NCI-H460 (cell line): ENCODE data around the gene PAX4. TPM values are rescaled to one million over a fixed set of nuclear protein-coding genes. Genes with fewer than 3 reads are reported as not detected.
"Not testable (repeated sequence)": the region's sequence is repeated elsewhere in the genome, so short reads cannot be mapped to it uniquely, and the experiment has no call there.

Source experiments
- DNase-seq: peaks from one replicate; pipeline ENCODE4 v3.0.0-alpha.2; 2016; ENCODE audit warnings: low read depth; ENCODE audit errors: extremely low read depth
- total RNA-seq: library from RNA; depleted of rRNA; stranded (reverse); fragments of >200 nt; shearing (Covaris generic); gene quantifications from 2 replicates; pipeline ENCODE4 v1.2.3, GENCODE V29; 2014; rRNA removed

Gene PAX4
- total RNA-seq, 1 experiment from 2014 or later, result not detected

- DNase-seq, result peak; percentile 81
Observed at GRCh38 chr7:127588019-127588696, 29.8 kb downstream of the PAX4 start, which contains the start of gene ARF5. ARF5 (plus strand) TSS chr7:127588411; CDS start chr7:127588499, 88 bp downstream.

DNA sequence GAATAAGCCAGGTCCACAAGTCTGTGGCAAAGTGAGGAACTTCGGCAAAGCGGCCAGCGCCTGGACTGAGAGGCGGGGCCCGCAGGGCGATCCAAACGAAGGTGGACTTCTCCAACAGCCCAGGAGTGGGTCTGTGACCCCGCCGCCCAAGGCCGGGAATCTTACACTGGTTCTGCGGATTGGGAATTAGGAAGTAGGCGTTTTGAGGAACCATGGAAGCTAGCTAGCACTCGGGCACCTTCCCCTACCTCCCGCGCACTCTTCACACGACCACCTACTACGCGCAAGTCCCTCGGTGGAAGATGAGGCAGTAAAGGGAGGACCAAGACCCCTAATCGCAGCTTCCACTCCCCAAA is 30.3 kb downstream of the PAX4 start:
- DNase-seq, result no peak

DNA sequence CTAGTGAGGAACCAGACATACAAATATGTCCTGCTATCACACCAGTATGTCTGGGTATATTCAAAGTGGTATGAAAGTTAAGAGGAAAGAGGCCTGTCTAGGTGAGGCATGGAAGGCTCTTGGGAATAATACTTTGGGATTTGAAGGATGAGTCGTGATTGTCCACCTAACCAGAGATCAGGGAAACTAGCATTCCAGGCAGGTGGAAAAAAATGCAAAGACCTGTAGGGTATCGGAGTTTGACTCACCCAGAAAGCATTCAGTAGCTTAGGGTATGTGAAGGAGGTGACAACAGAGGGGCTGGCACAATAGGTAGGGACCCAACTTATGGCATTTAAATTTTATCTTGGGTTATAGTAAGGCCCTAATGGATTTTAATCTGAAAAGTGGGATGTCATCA is 31.6 kb downstream of the PAX4 start:
- DNase-seq, result no peak

GRCh38 chr7:127585044-127585953 is 32.6 kb downstream of the PAX4 start, which contains the start of gene GCC1:
GCC1 (minus strand) TSS chr7:127585596; CDS start chr7:127585182, 414 bp downstream.
- DNase-seq, result peak; percentile 79

GRCh38 chr7:127584648-127585043 is 33.3 kb downstream of the PAX4 start:
- no peak for DNase-seq

GRCh38 chr7:127582361-127582760 is 35.6 kb downstream of the PAX4 start:
- no peak for DNase-seq

GRCh38 chr7:127581716-127582115 is 36.2 kb downstream of the PAX4 start:
- DNase-seq, result no peak

DNA sequence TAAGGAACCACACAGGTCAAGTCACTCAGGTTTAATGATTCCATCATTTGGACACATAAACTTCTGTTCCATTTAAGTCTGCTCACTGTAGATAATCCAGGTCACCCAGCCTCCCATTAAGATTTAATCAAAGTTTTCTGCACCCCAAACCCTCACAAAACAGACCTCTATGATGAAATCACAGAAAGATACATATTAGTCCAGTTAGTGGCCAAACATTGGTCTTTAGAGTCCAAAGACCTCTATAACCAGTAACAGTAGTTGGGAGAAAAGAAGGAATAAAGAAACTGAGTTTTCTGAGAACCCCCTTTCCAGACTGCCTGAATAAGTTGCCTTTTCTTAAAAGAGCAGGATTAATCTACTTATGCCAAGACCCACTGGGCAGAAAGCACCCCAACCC is 37.3 kb downstream of the PAX4 start:
- DNase-seq, result no peak

GRCh38 chr7:127578711-127579275 is 39.1 kb downstream of the PAX4 start:
- DNase-seq, result no peak

GRCh38 chr7:127578036-127578684 is 39.8 kb downstream of the PAX4 start:
- DNase-seq, result no peak

GRCh38 chr7:127571741-127572505 is 46.0 kb downstream of the PAX4 start:
- no peak for DNase-seq

GRCh38 chr7:127568034-127568433 is 49.9 kb downstream of the PAX4 start:
- DNase-seq, result not testable (repeated sequence)

DNA sequence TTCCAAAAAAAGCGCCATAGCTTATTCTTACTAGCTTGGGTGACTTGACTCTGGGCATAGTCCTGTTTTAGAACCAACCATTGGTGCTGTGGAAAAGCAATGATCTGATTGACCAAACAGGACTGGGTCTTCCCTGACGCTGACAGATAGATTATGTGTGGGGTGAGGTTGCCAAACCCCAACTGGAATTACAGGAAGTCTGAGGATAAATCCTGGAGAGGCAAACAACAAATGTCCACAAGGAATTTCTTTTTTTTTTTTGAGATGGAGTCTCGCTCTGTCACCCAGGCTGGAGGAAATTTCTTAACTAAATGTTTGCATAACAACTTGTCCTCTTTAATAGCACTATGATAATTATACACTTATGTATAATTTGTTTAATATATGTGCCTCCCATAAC is 51.7 kb downstream of the PAX4 start:
- no peak for DNase-seq

Other genes with a start within 250 kb of the PAX4 start
- 20.3 and 21.4 TPM in 2 replicates for gene ZNF800, start 225.4 kb downstream of the PAX4 start, total RNA-seq
- gene GCC1, start 32.5 kb downstream of the PAX4 start, total RNA-seq, result 15.9 and 19.5 TPM in 2 replicates
- gene ARF5, start 29.7 kb downstream of the PAX4 start, total RNA-seq, result 104 and 112 TPM in 2 replicates
- 2.6 and 2.9 TPM in 2 replicates for gene FSCN3, start 24.4 kb downstream of the PAX4 start, total RNA-seq
- 184 and 193 TPM in 2 replicates for gene SND1, start 34.1 kb upstream of the PAX4 start, total RNA-seq